HG03342 (cell line): ENCODE results near the gene POU1F1.
A peak's percentile ranks its signal among the peaks of the same experiment; 100 is the strongest.
"Not testable (repeated sequence)": the region's sequence is repeated elsewhere in the genome, so short reads cannot be mapped to it uniquely, and the experiment has no call there.

Experiments
- ATAC-seq: cut with Tn5 transposase; IDR thresholded peaks from one replicate; pipeline ENCODE4 v1.9.1; 2021; ENCODE audit warnings: mild to moderate bottlenecking, moderate library complexity; ENCODE audit not compliant: unreplicated experiment

POU1F1 gene

DNA sequence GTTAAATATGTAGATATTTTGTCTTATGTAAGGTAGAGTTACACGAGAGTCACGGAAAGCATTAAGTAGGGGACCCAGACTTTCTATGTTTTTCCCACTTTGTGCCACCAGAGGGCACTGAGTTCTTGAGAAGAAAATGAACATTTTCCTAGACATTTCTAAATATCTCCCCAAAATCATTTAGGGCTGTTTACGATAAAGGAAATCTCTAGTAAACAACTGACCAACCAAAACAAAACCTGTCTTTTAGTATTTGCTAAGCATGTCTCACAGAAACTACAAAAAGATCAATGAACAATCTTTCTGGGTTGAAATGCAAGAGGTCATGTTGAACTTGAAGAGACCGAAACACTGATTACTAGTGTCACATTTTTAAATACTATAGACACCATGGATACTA, 16.1 kb downstream of the POU1F1 start:
- peak; percentile 71 for ATAC-seq

GRCh38 chr3:87250009-87250408, 26.4 kb downstream of the POU1F1 start:
- ATAC-seq = no peak

- no peak for ATAC-seq
Observed at GRCh38 chr3:87248831-87249230, 27.6 kb downstream of the POU1F1 start.

- not testable (repeated sequence) for ATAC-seq
Observed at GRCh38 chr3:87248231-87248630, 28.2 kb downstream of the POU1F1 start.

GRCh38 chr3:87247430-87247773, 29.0 kb downstream of the POU1F1 start:
- no peak for ATAC-seq

GRCh38 chr3:87246662-87247429, 29.5 kb downstream of the POU1F1 start:
- no peak for ATAC-seq

- no peak for ATAC-seq
Observed at GRCh38 chr3:87236093-87236492, 40.3 kb downstream of the POU1F1 start.

DNA sequence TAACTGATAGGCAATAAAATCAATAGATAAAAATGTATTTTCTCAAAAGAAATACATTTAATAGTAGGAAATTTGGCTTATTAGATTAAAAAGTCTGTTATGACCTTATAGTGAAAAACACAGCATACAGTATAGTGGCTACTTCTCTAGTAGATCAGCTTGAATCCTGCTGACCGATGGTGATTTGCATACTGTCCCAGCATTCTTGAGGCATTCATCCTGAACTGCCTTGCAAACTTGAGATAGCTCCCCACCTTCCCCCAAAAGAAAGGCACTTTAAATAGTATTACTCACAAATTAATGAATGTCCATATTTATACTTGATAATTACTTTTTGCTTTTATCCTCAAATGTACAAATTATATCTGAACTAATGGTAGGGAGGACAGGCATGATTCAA, 42.6 kb downstream of the POU1F1 start:
- no peak for ATAC-seq

DNA sequence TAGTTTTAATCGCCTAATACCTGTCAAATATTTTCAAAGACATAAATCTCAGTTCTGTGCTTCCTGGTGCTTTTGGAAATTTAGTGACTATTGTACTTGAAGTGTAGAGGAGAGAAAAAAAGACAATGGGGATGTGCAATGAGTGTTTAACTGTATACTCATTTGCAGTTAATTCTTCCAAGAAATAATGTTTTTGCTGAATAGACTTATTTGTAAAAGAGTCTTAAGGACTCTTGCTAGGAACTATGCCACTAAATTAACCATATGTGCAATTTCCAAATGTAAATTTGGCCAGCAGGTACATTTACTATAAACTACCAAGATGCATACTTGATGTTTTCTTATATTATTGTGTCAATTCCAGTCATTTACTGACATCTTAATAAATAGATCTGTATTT, 47.3 kb downstream of the POU1F1 start:
- no peak for ATAC-seq

- ATAC-seq = no peak
Observed at GRCh38 chr3:87228316-87228715, 48.1 kb downstream of the POU1F1 start.

DNA sequence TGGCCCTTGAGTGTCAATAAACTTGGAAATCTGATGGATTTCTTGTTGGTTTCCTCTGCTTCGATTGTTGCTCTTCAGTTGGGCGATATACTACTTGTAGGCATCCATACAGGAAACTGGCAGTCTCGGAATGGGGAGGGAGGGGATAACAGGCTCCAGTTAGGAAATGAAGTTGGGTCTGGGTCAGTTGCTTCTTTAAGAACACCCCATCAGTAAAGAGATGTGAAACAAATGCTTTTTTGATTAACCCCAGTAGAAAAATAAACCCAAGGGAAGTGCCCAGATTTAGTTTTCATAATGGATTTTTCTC, 48.6 kb downstream of the POU1F1 start:
- ATAC-seq = peak; percentile 9

GRCh38 chr3:87227104-87227834, 49.1 kb downstream of the POU1F1 start, which contains the start of gene CHMP2B:
TSS of gene CHMP2B (plus strand) at chr3:87227309. CDS start at chr3:87227523, 214 bp downstream.
- ATAC-seq = peak; percentile 93

DNA sequence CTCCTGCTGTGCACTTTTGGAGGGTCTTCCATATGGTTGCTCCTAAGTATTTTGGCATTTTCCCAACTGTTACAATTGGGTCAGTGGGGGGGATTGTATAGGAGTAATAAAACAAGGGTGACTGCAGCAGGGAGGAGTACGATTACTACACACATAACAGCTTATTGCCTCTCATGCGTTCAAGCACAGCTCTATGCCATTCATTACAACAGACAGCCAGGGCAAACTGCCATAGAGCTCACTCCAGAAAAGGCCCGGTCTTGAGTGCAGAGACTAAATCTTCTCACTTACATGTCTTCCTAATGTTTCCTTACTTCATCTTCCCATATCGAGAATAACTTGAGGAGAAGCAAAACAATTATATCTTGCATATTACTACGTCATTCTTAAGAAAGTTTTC, 50.7 kb downstream of the POU1F1 start:
- no peak for ATAC-seq

GRCh38 chr3:87219611-87220010, 56.8 kb downstream of the POU1F1 start:
- no peak for ATAC-seq

GRCh38 chr3:87218560-87218959, 57.8 kb downstream of the POU1F1 start:
- ATAC-seq = no peak
